GM21367 (cell line): ENCODE results near the gene NACAD.
A peak's percentile ranks its signal among the peaks of the same experiment; 100 is the strongest.
"Not testable (repeated sequence)": the region's sequence is repeated elsewhere in the genome, so short reads cannot be mapped to it uniquely, and the experiment has no call there.

Source experiments
- ATAC-seq: cut with Tn5 transposase; IDR thresholded peaks from one replicate; pipeline ENCODE4 v1.9.1; 2021; ENCODE audit not compliant: unreplicated experiment

NACAD gene

GRCh38 chr7:45114926-45115325, 26.2 kb upstream of the NACAD start:
- no peak for ATAC-seq

- not testable (repeated sequence) for ATAC-seq
These were observed 25.5 kb upstream of the NACAD start for GRCh38 chr7:45114257-45114656.

DNA sequence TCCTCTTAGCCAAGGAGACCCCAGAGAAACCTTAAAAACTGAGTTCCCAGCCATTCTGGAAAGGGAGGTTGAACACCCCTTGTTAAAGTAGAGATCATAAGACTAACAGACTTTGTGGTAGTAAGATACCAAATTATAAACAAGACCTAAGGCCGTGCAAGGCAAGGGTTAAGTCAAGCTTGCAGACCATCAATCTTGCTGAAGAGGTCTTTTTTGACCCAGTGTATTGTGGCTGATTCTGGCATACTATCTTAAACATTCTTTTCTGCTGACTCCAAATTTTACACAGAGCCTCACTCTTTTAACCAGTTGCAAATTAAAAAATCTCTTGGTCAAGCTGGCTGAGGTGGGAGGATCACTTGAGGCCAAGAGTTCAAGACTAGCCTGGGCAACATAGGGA, 23.9 kb upstream of the NACAD start:
- no peak for ATAC-seq

- peak; percentile 91 for ATAC-seq
These were observed 22.8 kb upstream of the NACAD start, which contains the start of gene TBRG4 for GRCh38 chr7:45111298-45112223. TSS of gene TBRG4 (minus strand) at chr7:45111697. CDS start at chr7:45109237, 2,460 bp downstream.

GRCh38 chr7:45108863-45109262, 20.1 kb upstream of the NACAD start:
- no peak for ATAC-seq

DNA sequence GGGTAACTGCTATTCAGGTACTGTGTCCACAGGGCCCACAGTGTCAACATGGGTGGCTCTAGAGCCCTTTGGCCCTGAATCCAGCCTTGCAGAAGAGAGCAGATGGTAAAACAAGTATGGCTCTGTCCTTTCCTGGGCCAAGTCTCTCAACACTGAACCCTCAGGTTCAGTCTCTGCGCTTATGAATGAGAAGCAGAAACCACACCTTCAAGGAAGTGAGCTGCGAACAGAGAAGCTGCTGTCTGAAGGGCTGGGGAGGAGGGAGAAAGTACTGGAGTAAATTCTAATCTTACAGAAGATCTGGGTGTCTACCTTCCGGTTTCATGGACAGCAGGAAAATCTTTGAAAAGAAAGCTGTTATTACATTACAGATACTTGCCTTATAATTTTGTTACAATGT, 18.6 kb upstream of the NACAD start:
- ATAC-seq: no peak

- no peak for ATAC-seq
These were observed 18.1 kb upstream of the NACAD start for GRCh38 chr7:45106820-45107219.

DNA sequence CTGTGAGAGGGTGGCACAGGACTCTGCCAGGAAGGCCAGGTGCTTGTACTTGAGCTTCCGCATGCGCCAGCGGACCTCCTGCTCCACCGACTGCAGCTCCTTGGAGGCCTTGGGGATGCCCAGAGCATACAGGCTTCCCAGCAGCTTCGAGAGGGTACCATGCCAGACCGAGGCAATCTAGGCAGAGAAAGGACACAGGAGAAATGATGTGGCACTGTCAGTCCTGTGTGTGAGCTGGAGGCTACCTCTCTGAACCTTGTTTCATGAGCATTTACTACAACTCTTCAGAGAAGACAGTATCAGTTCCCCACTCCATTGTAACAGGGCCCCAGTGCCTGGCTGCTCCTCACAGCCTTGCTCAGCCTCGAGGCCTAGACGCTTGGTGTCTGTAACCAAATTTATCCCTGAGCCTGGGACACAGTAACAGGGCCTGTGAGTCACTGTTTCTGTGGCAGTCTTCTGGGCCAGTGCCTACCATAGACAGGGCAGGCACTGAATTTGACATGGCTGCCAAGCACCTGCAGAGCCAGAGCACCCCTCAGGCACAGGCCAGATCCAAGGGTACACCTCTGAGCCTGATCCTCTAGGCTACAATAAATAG, 16.9 kb upstream of the NACAD start:
- no peak for ATAC-seq

DNA sequence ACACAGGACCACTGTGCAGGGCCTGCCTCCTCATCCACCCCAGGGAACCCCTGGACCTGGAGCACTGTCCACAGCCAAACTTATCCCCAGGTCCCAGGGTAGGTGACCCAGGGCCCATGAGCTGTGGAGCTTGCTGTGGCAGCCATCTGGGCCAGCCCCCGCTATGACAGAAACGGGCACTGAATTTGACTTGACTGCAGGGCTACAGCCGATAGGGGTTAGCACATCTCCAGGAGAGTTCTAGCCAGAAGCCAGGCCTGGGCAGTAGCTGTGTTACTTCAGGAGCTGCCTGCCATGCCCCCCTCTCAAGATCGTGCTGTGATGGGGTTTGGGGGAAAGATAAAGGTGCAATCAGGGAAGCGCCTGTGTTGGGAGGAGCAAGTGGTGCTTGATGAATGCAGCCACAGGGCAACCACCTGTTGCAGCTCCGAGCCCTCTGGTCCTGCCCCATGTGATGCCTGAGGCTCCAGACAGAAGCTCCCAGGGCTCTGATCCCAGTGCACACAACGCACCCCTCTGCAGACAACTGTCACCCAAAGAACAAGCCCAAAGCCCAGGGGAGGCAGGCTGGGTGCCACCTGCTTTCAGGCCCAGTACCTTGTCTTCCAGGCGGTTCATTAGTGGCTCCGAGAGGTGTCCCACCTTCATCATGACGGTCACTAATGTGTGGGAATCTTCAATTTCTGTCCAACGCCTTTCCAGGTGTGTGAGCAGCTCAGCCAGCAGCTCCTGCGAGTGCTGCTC, 16.2 kb upstream of the NACAD start:
- no peak for ATAC-seq

GRCh38 chr7:45103958-45104843, 15.4 kb upstream of the NACAD start:
- no peak for ATAC-seq

- ATAC-seq: no peak
These were observed 14.3 kb upstream of the NACAD start for GRCh38 chr7:45102785-45103712.

GRCh38 chr7:45101748-45102147, 13.0 kb upstream of the NACAD start:
- ATAC-seq: no peak

DNA sequence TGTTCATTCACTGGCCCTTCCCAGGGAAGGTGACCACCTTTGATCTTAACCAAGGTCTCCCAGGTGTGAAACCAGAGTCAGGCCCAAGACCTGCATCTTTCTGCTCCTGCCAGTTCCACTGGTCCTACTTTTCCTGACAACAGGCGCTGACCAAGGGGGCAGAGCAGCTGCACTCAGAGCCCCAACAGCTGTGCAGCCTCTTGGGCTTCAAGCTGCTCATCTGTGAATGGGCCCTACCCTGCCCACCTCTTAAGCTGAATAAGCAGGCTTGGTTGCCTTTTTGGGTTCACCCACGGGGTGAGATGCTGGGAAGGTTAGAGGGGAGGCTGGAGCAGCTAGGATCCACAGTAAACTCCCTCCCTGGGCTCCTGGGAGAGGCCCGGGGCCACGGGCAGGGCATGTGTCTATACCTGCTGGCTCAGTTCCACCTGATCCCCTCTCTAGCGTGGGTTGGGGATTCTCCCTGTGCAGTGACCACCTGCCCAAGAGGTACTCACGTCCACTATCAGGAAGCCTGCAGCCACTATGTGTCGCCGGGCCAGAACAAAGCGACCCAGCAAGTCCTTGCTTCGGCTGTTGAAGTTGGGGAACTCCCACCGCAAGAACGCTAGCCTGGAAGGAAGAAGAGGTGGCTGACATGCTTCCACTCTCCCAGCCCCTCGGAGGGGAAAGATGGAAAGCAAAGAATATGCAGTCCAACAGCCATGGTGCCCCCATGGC, 12.2 kb upstream of the NACAD start:
- no peak for ATAC-seq

DNA sequence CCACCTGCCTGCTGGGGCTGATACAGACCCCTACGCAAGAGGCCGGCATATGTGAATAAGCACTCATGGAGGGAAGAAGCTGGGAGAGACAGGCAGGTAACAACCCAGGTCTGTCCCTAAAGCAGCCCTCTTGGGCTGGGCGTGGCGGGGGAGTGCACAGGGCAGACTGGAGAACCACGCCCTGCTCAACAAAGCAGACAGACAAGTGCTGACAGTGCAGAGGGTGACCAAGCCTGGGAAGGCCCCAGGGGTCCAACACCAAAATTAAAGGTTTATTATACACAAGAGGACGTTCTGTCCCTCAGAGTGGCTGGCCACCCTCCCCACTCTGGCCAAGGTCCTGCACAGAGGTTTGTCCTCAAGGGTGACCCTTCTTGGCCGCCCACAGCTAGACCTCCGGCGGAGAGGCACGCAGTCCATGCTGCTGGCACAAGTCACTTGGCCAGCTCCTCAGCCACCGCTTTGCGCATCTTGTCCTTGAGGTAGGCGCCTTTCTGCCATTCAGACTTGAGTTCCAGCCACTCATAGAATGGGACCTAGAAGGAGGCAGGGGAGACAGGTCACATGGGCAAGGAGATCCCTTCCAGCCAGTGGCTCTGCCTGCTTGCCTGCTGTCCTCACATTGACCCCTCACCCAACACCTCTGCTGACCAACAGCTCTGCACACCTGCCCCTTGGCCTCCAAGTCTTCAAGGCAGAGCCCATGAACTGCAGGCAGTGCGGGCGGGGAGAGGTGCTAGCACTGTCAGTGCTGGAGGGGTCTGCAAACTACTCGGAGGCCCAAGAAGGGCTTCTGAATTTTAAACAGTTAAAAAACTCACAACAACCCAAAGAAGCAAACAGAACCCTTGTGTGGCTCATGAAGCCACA, 11.4 kb upstream of the NACAD start:
- no peak for ATAC-seq

- no peak for ATAC-seq
These were observed 10.4 kb upstream of the NACAD start for GRCh38 chr7:45098983-45099839.

GRCh38 chr7:45092931-45093235, 4.1 kb upstream of the NACAD start:
- no peak for ATAC-seq
